Body of pancreas (tissue), 4 donors: ENCODE results near the gene A1CF. TPM values are rescaled to one million over a fixed set of nuclear protein-coding genes. Genes with fewer than 3 reads are reported as not detected.

Source experiments
- ATAC-seq: fragments of 150-250 bp; one replicate; pipeline ENCODE4 v1.9.1; 2016
- DNase-seq, 4 donors: peaks; one replicate each; pipeline ENCODE4 v3.0.0-alpha.2; 2019
- H3K27ac ChIP-seq, 4 donors: fragments of 200-600 bp; sonication (generic); 1 replicate in 3 of 4; 2 replicates in 1 of 4; pipeline versions ENCODE4 v1.5.1 to v1.6.1; 2016 to 2019; ENCODE audit warnings: mild to moderate bottlenecking in 1 of 4, mixed read lengths in 1 of 4, moderate library complexity in 1 of 4
- H3K27me3 ChIP-seq, 2 donors: fragments of 200-600 bp; sonication (generic); one replicate each; pipeline ENCODE4 v1.6.0; 2016; ENCODE audit warnings: mild to moderate bottlenecking in 1 of 2
- H3K36me3 ChIP-seq, 2 donors: fragments of 200-600 bp; sonication (generic); replicated peaks in 1 of 2; 2 replicates each; pipeline ENCODE4 v1.5.1; 2016; ENCODE audit warnings: low read depth in 2 of 2; ENCODE audit not compliant: insufficient read depth in 1 of 2
- H3K4me1 ChIP-seq: fragments of 200-600 bp; sonication (generic); one replicate; pipeline ENCODE4 v1.6.0; 2016
- H3K4me3 ChIP-seq, 2 donors: fragments of 200-600 bp; sonication (generic); 1 replicate in 1 of 2; 2 replicates in 1 of 2; pipeline ENCODE4 v1.5.1; 2016 to 2019
- H3K9me3 ChIP-seq, 3 donors: fragments of 200-600 bp; sonication (generic); 1 replicate in 2 of 3; 2 replicates in 1 of 3; pipeline ENCODE4 v1.5.1; 2016
- POLR2A ChIP-seq, 3 donors: fragments of 450-650 bp; IDR thresholded peaks; one replicate each; pipeline ENCODE4 v1.6.1; 2016; ENCODE audit warnings: antibody characterized with exemption in 3 of 3, mild to moderate bottlenecking in 2 of 3
- WGBS, 2 donors: methylation state at CpG; one replicate each; pipeline ENCODE4 v1.1.5; 2017; 5-methylcytosine and 5-hydroxymethylcytosine counted together
- intact Hi-C: fragments of 100-400 bp; cut with DNase I; formaldehyde crosslinking; loops from one replicate; pipeline ENCODE4 v1.15.1; 2023
- total RNA-seq, 2 donors: library from RNA; depleted of rRNA; stranded (reverse); fragments of >200 nt; gene quantifications; one replicate each; pipeline ENCODE4 v1.1.0, GENCODE V29; 2016
- TF ChIP-seq, protein P1 (sequence below), 7 experiments: fragments of 450-650 bp in 4 of 7; fragments of 200-600 bp in 3 of 7; sonication (generic) in 3 of 7; IDR thresholded peaks; one replicate each; pipeline ENCODE4 v1.5.1; 2016 to 2019; ENCODE audit warnings: antibody characterized with exemption in 7 of 7

Gene A1CF
- total RNA-seq, 2 donors from 2014 or later = 7.8 to 18.5 TPM

GRCh38 chr10:50830066-50830465 is 55.4 kb downstream of the A1CF start:
- 93 to 98% methylated on average over 1 of the region's 1 CpG for WGBS, 2 donors
- intact Hi-C loops = no loop called here

GRCh38 chr10:50824782-50825181 is 60.6 kb downstream of the A1CF start:
- Histone ChIP-seq H3K27me3 (no peaks in the 10 kb centered on the region), H3K36me3 (no peaks in the 10 kb centered on the region), H3K9me3 (no peaks in the 10 kb centered on the region), H3K4me1 (peaks cover 26% of the 10 kb centered on the region), H3K27ac (no peak overlapping the region), H3K4me3 (no peak overlapping the region)
- TF ChIP-seq, protein P1, sequence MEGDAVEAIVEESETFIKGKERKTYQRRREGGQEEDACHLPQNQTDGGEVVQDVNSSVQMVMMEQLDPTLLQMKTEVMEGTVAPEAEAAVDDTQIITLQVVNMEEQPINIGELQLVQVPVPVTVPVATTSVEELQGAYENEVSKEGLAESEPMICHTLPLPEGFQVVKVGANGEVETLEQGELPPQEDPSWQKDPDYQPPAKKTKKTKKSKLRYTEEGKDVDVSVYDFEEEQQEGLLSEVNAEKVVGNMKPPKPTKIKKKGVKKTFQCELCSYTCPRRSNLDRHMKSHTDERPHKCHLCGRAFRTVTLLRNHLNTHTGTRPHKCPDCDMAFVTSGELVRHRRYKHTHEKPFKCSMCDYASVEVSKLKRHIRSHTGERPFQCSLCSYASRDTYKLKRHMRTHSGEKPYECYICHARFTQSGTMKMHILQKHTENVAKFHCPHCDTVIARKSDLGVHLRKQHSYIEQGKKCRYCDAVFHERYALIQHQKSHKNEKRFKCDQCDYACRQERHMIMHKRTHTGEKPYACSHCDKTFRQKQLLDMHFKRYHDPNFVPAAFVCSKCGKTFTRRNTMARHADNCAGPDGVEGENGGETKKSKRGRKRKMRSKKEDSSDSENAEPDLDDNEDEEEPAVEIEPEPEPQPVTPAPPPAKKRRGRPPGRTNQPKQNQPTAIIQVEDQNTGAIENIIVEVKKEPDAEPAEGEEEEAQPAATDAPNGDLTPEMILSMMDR (IDR thresholded peaks at IDR 0.05) = no peak
- TF ChIP-seq POLR2A (IDR thresholded peaks at IDR 0.05) = no peak
- WGBS, 2 donors = 83 to 84% methylated on average over 1 of the region's 1 CpG
- intact Hi-C loops = no loop called here
- ATAC-seq (no peak), DNase-seq (no peak)

More at GRCh38 chr10:50830066-50830465, 55.4 kb downstream of the A1CF start:
- ATAC-seq (no peak), DNase-seq (no peak)
- Histone ChIP-seq H3K27ac (no peak overlapping the region), H3K27me3 (no peaks in the 10 kb centered on the region), H3K36me3 (no peaks in the 10 kb centered on the region), H3K9me3 (no peaks in the 10 kb centered on the region), H3K4me3 (no peak overlapping the region), H3K4me1 (peaks cover 12% of the 10 kb centered on the region)
- TF ChIP-seq, protein P1 (IDR thresholded peaks at IDR 0.05) = no peak
- no peak for TF ChIP-seq POLR2A (IDR thresholded peaks at IDR 0.05)

DNA sequence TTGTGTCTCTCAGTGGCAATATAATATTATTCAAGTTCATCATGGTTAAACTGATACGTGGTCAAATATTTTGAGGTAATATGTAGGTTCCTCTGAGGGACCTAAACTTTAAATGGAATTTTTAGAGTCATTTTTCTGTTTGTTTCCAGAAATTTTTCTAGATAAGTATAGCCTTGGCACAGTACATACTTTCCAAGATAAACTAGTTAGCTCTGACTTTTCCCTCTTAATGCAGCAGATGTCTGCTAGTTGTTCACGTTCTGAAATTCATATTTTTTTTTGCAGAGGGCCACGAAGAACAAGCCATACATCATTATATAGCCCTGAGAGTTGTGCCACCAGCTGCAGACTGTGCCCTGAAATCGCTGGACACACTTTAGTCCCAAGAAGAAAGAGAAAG is 61.6 kb downstream of the A1CF start:
- intact Hi-C loops = no loop called here
- 27 to 30% methylated on average over 4 of the region's 4 CpGs for WGBS, 2 donors
- TF ChIP-seq, protein P1 (IDR thresholded peaks at IDR 0.05) = no peak
- TF ChIP-seq POLR2A (IDR thresholded peaks at IDR 0.05) = no peak
- ATAC-seq (no peak), DNase-seq (no peak)
- Histone ChIP-seq H3K9me3 (no peaks in the 10 kb centered on the region), H3K4me1 (peaks cover 26% of the 10 kb centered on the region), H3K36me3 (no peaks in the 10 kb centered on the region), H3K4me3 (no peak overlapping the region), H3K27me3 (no peaks in the 10 kb centered on the region), H3K27ac (no peak overlapping the region)

GRCh38 chr10:50809596-50809995 is 75.8 kb downstream of the A1CF start:
- ATAC-seq (no peak), DNase-seq (no peak)
- TF ChIP-seq, protein P1 (IDR thresholded peaks at IDR 0.05) = no peak
- TF ChIP-seq POLR2A (IDR thresholded peaks at IDR 0.05) = no peak
- WGBS, 2 donors = 87 to 91% methylated on average over 7 of the region's 7 CpGs
- peaks cover 7% of the 10 kb centered on the region for H3K4me1 ChIP-seq
- intact Hi-C loops = no loop called here
- no peaks in the 10 kb centered on the region for H3K36me3 ChIP-seq
- H3K4me3 ChIP-seq = no peak overlapping the region
- no peak overlapping the region for H3K27ac ChIP-seq
- no peaks in the 10 kb centered on the region for H3K27me3 ChIP-seq
- no peaks in the 10 kb centered on the region for H3K9me3 ChIP-seq
